Measurements from ENCODE around the gene ISM2. TPM values are rescaled to one million over a fixed set of nuclear protein-coding genes. Genes with fewer than 3 reads are reported as not detected.
A peak's percentile ranks its signal among the peaks of the same experiment; 100 is the strongest.

The ISM2 gene
- total RNA-seq, 1 donor from 2014 or later, result not detected

DNA sequence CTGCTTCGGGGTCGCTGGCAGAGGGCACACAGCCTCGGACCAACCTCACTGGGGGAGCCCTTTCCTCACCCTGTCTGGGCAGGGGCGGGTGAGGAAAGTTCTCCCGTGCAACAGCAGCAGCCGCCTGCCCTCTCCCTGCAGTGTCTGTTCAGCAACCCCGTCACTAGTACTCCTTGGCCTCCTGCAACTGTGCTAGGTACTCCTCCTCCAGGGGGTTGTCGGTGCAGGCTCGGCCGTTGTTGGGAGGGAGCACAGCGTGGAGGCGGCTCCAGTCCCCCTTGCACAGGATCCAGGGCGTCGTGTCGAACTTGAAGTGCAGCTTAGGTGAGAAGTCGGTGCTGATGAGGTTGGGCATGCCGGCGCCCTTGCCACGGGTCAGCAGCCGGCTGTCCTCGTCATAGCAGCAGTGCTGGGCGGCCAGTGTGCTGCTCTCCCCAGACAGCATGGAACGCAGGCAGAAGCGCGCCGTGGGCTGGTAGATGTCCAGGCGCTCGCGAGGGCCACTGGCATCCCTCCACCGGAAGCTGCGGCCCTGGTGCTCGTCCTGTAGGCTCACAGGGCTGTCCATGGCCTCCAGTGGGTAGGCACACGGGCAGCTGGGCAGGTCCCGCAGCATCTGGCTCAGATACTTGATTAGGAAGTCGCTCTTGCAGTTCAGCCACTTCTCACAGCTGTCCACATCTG, 23.0 kb downstream of the ISM2 start:
- ATAC-seq (ENCODE audit: poor library complexity), result no peak
- no peak for DNase-seq
- intact Hi-C loops (cut with DNase I), result no loop called here

DNA sequence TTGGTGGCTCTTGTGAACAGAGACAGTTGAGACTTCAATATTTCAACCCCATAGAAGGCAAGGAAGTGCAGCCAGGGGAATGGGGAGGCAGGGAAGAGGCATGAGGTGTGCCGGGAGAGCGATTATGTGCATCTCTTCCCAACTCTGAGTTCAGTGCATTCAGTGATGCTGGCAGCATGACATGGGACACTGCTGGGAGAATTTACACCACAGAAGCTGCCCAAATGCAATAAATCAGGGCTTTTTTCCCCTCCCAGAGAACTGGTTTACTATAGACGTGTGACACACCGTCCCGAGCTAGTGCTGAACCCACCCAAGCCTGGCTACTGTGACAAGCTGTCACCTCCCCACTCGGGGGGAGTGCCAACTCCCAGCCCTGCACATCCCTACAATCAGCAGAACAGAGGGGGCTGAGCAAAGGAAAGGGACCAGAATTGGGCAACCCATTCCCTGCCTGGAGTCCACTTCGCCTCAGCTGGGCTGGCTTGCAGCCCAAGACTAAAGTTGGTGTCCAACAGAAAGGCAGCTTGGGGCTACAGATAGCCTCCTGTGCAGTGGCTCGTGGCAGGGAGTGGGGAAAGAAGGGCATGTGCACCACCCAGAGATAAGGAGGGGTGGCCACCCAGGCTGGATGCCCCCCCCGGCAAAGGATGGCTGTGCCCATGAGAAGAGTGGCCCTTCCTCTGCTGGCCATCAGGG, 24.0 kb downstream of the ISM2 start:
- ATAC-seq (ENCODE audit: poor library complexity) (peak; percentile 65), DNase-seq (peak; percentile 51)
- intact Hi-C loops (cut with DNase I), result no loop called here

GRCh38 chr14:77473921-77474320, 24.7 kb downstream of the ISM2 start:
- no peak for ATAC-seq (ENCODE audit: poor library complexity)
- intact Hi-C loops (cut with DNase I), result no loop called here
- no peak for DNase-seq

- DNase-seq (no peak), ATAC-seq (ENCODE audit: poor library complexity) (no peak)
- intact Hi-C loops (cut with DNase I), result no loop called here
Observed at GRCh38 chr14:77470224-77470870, 28.3 kb downstream of the ISM2 start.

GRCh38 chr14:77469539-77469938, 29.1 kb downstream of the ISM2 start:
- DNase-seq (no peak), ATAC-seq (ENCODE audit: poor library complexity) (no peak)
- intact Hi-C loops (cut with DNase I), result no loop called here

DNA sequence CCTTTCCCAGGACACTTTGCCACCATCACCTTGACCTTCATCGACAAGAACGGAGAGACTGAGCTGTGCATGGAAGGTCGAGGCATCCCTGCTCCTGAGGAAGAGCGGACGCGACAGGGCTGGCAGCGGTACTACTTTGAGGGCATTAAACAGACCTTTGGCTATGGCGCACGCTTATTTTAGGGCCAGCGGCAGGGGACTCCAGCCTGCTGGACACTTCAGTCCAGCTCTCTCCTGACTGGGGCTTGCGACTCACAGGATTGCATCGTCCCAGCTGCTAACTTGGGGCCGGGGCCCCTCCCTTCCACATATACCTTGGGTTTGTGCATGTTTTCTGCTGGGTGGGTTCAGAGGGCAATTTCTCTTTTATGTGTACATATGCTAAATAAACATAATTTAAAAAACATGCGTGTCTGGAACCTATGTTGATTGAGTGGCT, 29.5 kb downstream of the ISM2 start:
- ATAC-seq (ENCODE audit: poor library complexity), result no peak
- DNase-seq, result no peak
- intact Hi-C loops (cut with DNase I), result no loop called here

- DNase-seq, result no peak
- no peak for ATAC-seq (ENCODE audit: poor library complexity)
- intact Hi-C loops (cut with DNase I), result no loop called here
Observed at GRCh38 chr14:77467801-77468200, 30.8 kb downstream of the ISM2 start.

- ATAC-seq (ENCODE audit: poor library complexity) (no peak), DNase-seq (no peak)
- intact Hi-C loops (cut with DNase I), result no loop called here
Observed at GRCh38 chr14:77459072-77459723, 39.4 kb downstream of the ISM2 start.

- no peak for DNase-seq
- ATAC-seq (ENCODE audit: poor library complexity), result peak; percentile 31
- intact Hi-C loops (cut with DNase I), result no loop called here
Observed at GRCh38 chr14:77458249-77458950, 40.2 kb downstream of the ISM2 start.

DNA sequence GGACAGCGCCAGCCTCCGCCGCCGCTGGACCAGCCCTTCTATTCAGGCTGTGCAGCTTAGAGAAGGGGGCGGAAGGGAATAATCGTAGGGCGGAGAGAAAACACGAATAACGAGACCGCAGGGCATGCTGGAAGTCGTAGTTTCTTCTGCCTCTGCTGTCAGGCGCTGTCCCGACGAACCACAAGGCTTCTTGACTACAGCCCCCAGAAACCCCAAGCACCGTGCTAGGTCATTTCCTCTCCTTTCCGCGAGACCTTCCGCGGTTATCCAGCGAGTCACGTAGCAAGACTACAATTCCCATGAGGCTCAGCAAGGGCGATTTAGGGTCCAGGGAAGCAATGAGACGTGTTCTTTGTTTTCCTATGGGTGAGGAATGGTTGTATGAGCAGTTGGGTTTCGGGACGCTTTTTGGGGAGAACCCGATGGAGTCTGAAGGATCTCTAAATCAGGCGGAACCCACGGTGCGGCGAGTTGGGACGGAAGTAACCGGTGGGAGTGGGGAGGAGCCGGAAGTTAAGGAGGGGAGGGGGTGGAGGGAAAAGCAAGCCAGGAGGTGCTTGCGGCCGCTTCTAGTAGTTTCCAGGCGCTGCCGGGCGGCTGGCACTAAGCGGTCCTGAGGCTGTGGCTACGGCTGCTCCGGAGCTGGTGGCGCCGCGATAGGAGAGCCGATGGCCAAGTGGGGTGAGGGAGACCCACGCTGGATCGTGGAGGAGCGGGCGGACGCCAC, 40.9 kb downstream of the ISM2 start, which contains the start of the genes AHSA1 and VIPAS39:
AHSA1 (plus strand) TSS at position 572 of the 727 bp plus-strand sequence; CDS start at position 669, 97 bp downstream.
VIPAS39 (minus strand) TSS at position 80 of the 727 bp plus-strand sequence. CDS start 3,499 bp downstream, outside the sequence.
- peak; percentile 99 for ATAC-seq (ENCODE audit: poor library complexity)
- intact Hi-C loops (cut with DNase I), result no loop called here
- peak; percentile 95 for DNase-seq

DNA sequence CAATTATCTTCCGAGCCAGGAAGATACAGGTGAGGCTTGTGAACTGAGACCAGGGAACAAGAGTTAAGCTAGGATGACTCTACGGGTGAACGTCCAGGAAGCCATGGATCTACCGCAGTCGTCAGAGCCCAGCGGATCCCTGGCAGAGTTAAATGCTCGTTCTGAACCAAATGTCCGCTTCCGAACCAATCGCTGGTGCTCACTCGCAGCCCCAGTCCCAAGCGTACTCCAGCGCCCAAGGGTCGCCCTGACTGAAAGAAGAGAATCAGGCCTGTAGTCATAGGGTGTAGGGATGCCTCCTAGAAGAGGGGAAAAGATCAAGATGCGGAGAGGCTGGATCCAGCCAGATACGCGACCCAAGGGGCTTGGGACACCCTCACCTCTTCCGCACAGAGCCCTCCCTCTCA, 41.5 kb downstream of the ISM2 start:
- no peak for ATAC-seq (ENCODE audit: poor library complexity)
- DNase-seq, result no peak
- intact Hi-C loops (cut with DNase I), result no loop called here

GRCh38 chr14:77455966-77456640, 42.5 kb downstream of the ISM2 start:
- intact Hi-C loops (cut with DNase I), result no loop called here
- DNase-seq (no peak), ATAC-seq (ENCODE audit: poor library complexity) (no peak)

DNA sequence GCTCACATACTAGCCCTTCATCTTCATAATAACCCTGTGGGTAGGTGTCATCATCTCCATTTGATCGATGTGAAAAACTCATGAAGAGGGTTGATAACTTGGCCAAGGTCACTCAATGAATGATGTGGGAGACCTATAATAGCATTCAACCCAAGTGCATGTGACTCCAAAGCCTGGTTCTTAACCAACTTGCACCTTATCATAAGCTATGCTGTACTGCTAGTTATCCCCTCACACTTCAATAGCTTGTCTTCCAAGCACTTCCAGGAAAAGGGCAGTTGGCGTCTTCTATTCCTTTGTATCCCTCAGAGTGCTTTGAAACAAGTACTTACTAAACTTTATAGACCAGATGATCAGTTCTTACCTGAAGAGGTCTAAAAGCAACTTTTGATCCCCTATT, 56.4 kb downstream of the ISM2 start:
- intact Hi-C loops (cut with DNase I), result no loop called here
- ATAC-seq (ENCODE audit: poor library complexity) (peak; percentile 66), DNase-seq (no peak)

- ATAC-seq (ENCODE audit: poor library complexity) (no peak), DNase-seq (no peak)
- intact Hi-C loops (cut with DNase I), result no loop called here
Observed at GRCh38 chr14:77439861-77440260, 58.8 kb downstream of the ISM2 start.

DNA sequence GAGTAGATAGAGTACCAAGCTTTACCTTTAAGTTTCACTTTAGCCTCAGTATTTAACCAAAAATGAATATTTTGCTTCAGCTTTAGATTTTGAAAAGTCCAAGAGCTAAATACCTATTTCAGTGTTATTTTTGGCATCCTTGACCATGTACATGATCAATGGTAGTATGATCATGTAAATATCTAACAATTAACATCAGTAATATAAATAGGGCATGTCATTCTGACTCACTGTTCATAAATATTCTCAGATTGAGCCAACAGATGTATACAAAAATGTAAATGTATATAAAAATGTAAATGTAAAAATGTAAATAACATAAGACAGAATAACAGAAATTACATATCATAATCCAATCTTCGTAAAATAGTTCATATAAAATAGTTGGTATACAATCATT, 60.0 kb downstream of the ISM2 start:
- intact Hi-C loops (cut with DNase I), result no loop called here
- ATAC-seq (ENCODE audit: poor library complexity), result no peak
- DNase-seq, result no peak

DNA sequence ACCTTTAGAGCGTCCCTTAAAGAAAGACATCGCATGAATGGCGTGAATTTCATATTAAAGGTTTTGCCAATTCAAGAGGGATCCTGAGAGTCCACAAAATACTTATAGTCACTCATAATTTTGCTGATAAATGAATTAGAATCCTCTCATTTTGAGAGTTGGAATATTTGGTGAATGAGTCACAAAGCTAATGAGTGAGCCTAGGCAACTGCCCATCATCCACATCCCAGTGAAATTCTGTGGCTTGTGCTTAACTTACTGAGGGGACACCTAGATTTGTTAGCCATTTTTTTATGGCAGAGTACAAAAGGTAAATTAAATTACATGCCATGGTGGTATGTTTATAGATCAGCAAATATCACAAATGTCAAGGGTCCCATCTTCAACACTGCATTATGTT, 62.6 kb downstream of the ISM2 start:
- intact Hi-C loops (cut with DNase I), result no loop called here
- ATAC-seq (ENCODE audit: poor library complexity), result no peak
- no peak for DNase-seq

- DNase-seq (no peak), ATAC-seq (ENCODE audit: poor library complexity) (no peak)
Observed at GRCh38 chr14:77426396-77426795, 72.2 kb downstream of the ISM2 start.

DNA sequence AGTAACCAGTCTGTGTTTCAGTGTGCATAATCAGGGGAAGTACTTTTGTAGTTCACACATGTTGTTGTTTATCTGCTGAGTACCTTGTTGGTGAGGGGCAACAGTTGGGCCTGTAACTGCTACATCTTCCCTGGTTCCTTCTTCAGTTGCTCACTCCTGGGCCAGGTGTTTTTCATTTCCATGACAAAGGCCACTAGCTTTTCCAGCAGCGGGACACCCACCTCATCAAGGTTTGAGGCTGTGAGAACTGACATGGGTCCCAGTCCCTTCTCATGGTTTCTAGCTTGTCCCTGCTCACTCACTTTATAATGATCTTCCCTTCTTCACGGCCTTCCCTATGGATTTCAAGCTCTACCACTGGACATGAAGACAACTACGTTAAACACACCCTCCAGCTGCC, 73.8 kb downstream of the ISM2 start:
- ATAC-seq (ENCODE audit: poor library complexity) (no peak), DNase-seq (no peak)
- intact Hi-C loops (cut with DNase I), result no loop called here

More at GRCh38 chr14:77426396-77426795, 72.2 kb downstream of the ISM2 start:
- intact Hi-C loops (cut with DNase I), result no loop called here
